ENCODE data around the gene DYDC2.

DNA sequence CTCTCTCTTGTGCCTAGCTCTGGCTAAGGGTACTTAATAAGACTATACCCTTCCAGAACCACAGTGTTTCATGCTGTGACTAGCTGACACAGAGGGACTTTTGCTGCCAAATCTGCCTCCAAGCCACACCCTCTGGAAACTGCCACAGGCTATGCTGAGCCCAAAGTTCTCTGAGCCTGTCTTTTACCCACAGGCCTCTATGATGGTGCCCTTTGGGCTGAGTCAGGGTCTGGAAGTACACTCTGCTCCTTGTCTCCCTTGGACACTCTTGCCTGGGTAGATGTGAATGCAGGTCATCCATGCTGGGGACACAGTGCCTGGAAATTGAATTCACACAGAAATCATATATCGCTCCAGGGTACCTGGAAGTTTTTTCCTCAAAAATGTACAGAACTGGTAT lies 22.6 kb upstream of the DYDC2 start:
- TF ChIP-seq EP300 (IDR thresholded peaks at IDR 0.05) (no peak), CEBPB (IDR thresholded peaks at IDR 0.05) (no peak), SREBF2 (IDR thresholded peaks at IDR 0.05) (no peak), POLR2A (IDR thresholded peaks at IDR 0.05; ENCODE audit: low read length) (no peak), RFX5 (IDR thresholded peaks at IDR 0.05) (no peak), RAD21 (conservative IDR thresholded peaks at IDR 0.05 in 1 of 2, IDR thresholded peaks at IDR 0.05 in 1 of 2) (no peak), TFCP2L1 (CRISPR knock-in tag; IDR thresholded peaks at IDR 0.05) (no peak), ESRRA (IDR thresholded peaks at IDR 0.05; ENCODE audit: borderline replicate concordance, low read length) (no peak), SMC3 (IDR thresholded peaks at IDR 0.05) (no peak), ZFP36 (IDR thresholded peaks at IDR 0.05; ENCODE audit: borderline replicate concordance, partially characterized antibody) (no peak), CBX8 (IDR thresholded peaks at IDR 0.05) (no peak)
- TF ChIP-seq, protein P1, sequence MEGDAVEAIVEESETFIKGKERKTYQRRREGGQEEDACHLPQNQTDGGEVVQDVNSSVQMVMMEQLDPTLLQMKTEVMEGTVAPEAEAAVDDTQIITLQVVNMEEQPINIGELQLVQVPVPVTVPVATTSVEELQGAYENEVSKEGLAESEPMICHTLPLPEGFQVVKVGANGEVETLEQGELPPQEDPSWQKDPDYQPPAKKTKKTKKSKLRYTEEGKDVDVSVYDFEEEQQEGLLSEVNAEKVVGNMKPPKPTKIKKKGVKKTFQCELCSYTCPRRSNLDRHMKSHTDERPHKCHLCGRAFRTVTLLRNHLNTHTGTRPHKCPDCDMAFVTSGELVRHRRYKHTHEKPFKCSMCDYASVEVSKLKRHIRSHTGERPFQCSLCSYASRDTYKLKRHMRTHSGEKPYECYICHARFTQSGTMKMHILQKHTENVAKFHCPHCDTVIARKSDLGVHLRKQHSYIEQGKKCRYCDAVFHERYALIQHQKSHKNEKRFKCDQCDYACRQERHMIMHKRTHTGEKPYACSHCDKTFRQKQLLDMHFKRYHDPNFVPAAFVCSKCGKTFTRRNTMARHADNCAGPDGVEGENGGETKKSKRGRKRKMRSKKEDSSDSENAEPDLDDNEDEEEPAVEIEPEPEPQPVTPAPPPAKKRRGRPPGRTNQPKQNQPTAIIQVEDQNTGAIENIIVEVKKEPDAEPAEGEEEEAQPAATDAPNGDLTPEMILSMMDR (IDR thresholded peaks at IDR 0.05), result no peak
- TF ChIP-seq, protein P2, sequence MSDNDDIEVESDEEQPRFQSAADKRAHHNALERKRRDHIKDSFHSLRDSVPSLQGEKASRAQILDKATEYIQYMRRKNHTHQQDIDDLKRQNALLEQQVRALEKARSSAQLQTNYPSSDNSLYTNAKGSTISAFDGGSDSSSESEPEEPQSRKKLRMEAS (IDR thresholded peaks at IDR 0.05), result no peak
- TF ChIP-seq, protein P3, sequence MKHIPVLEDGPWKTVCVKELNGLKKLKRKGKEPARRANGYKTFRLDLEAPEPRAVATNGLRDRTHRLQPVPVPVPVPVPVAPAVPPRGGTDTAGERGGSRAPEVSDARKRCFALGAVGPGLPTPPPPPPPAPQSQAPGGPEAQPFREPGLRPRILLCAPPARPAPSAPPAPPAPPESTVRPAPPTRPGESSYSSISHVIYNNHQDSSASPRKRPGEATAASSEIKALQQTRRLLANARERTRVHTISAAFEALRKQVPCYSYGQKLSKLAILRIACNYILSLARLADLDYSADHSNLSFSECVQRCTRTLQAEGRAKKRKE (CRISPR knock-in tag; IDR thresholded peaks at IDR 0.05; ENCODE audit: low read depth), result no peak

All from A549 (cell line).